ENCODE data around the gene ACSL4. TPM values are rescaled to one million over a fixed set of nuclear protein-coding genes. Genes with fewer than 3 reads are reported as not detected.

ACSL4 gene
- total RNA-seq, 1 donor from 2014 or later: 27.7 TPM

Small RNA genes within 50 kb of the gene (small RNA-seq; reads per million reads assigned to genes)
- not detected for gene AL118496.2
- not detected for gene RF00019

Other genes with a start within 250 kb of the ACSL4 start
- gene NXT2, start 196.4 kb downstream of the ACSL4 start, total RNA-seq: 8.4 TPM
- gene KCNE5, start 108.1 kb downstream of the ACSL4 start, total RNA-seq: 20.4 TPM

All from skeletal muscle tissue (tissue), 2 donors.